H9 (cell line): Measurements from ENCODE around the gene PTPRN2. TPM values are rescaled to one million over a fixed set of nuclear protein-coding genes. Genes with fewer than 3 reads are reported as not detected.

Source experiments
- DNase-seq: peaks from one replicate; pipeline ENCODE4 v3.0.0-alpha.2; 2017
- H2AFZ ChIP-seq: one replicate; pipeline ENCODE4 v1.6.1; 2013; ENCODE audit warnings: mild to moderate bottlenecking, low read length, control low read depth, moderate library complexity
- H2AK5ac ChIP-seq: 2 replicates; pipeline ENCODE4 v1.6.1; 2013; ENCODE audit warnings: low read length, control low read depth, mixed read lengths; ENCODE audit not compliant: insufficient read length
- H2BK120ac ChIP-seq: one replicate; pipeline ENCODE4 v1.6.1; 2013; ENCODE audit warnings: low read depth, mild to moderate bottlenecking, low read length, control low read depth, inconsistent platforms; ENCODE audit not compliant: poor library complexity, severe bottlenecking
- H2BK12ac ChIP-seq: 2 replicates; pipeline ENCODE4 v1.6.1; 2013; ENCODE audit warnings: low read length, control low read depth, mixed read lengths, low read depth; ENCODE audit not compliant: insufficient read length
- H2BK15ac ChIP-seq: 2 replicates; pipeline ENCODE4 v1.6.1; 2013; ENCODE audit warnings: low read depth, low read length, control low read depth
- H2BK20ac ChIP-seq: one replicate; pipeline ENCODE4 v1.6.1; 2013; ENCODE audit warnings: low read depth, mild to moderate bottlenecking, low read length, control low read depth, inconsistent platforms; ENCODE audit not compliant: poor library complexity, severe bottlenecking
- H2BK5ac ChIP-seq: 2 replicates; pipeline ENCODE4 v1.6.1; 2013; ENCODE audit warnings: low read length, control low read depth, mixed read lengths; ENCODE audit not compliant: insufficient read length
- H3K14ac ChIP-seq: 2 replicates; pipeline ENCODE4 v1.6.1; 2013; ENCODE audit warnings: low read length, control low read depth; ENCODE audit not compliant: insufficient read depth
- H3K18ac ChIP-seq: 2 replicates; pipeline ENCODE4 v1.6.1; 2013; ENCODE audit warnings: low read depth, mild to moderate bottlenecking, mixed read lengths, low read length, control low read depth; ENCODE audit not compliant: insufficient read length
- H3K23ac ChIP-seq: 2 replicates; pipeline ENCODE4 v1.6.1; 2013; ENCODE audit warnings: low read length, control low read depth, mixed read lengths, low read depth; ENCODE audit not compliant: insufficient read length
- H3K23me2 ChIP-seq: 2 replicates; pipeline ENCODE4 v1.6.1; 2013; ENCODE audit warnings: low read depth, mild to moderate bottlenecking, mixed read lengths, low read length, control low read depth; ENCODE audit not compliant: insufficient read length, poor library complexity, severe bottlenecking
- H3K27ac ChIP-seq: 2 replicates; pipeline ENCODE4 v1.5.1; 2013; ENCODE audit warnings: low read length, control low read depth, mixed read lengths, low read depth; ENCODE audit not compliant: insufficient read length
- H3K27me3 ChIP-seq: 2 replicates; pipeline ENCODE4 v1.6.1; 2013; ENCODE audit warnings: low read length, control low read depth, inconsistent platforms; ENCODE audit not compliant: insufficient read depth
- H3K4ac ChIP-seq: 2 replicates; pipeline ENCODE4 v1.6.1; 2013; ENCODE audit warnings: low read depth, mild to moderate bottlenecking, control low read depth, inconsistent platforms, low read length, moderate library complexity
- H3K4me1 ChIP-seq: 2 replicates; pipeline ENCODE4 v1.6.1; 2013; ENCODE audit warnings: low read length, control low read depth, inconsistent platforms; ENCODE audit not compliant: insufficient read depth
- H3K4me2 ChIP-seq: 2 replicates; pipeline ENCODE4 v1.6.1; 2013; ENCODE audit warnings: low read length, control low read depth, mixed read lengths; ENCODE audit not compliant: insufficient read length, insufficient read depth
- H3K56ac ChIP-seq: 2 replicates; pipeline ENCODE4 v1.6.1; 2013; ENCODE audit warnings: low read depth, mild to moderate bottlenecking, mixed read lengths, low read length, control low read depth; ENCODE audit not compliant: insufficient read length
- H3K79me1 ChIP-seq: 2 replicates; pipeline ENCODE4 v1.6.1; 2013; ENCODE audit warnings: low read depth, mild to moderate bottlenecking, moderate library complexity, low read length, control low read depth, inconsistent platforms; ENCODE audit not compliant: insufficient read depth, poor library complexity, severe bottlenecking
- H3K79me2 ChIP-seq: 2 replicates; pipeline ENCODE4 v1.6.1; 2013; ENCODE audit warnings: low read length, control low read depth, inconsistent platforms; ENCODE audit not compliant: insufficient read depth
- H3K9ac ChIP-seq: 2 replicates; pipeline ENCODE4 v1.6.1; 2013; ENCODE audit warnings: low read length, control low read depth, mixed read lengths; ENCODE audit not compliant: insufficient read length; ENCODE audit errors: extremely low read depth
- H3K9me3 ChIP-seq: one replicate; pipeline ENCODE4 v1.6.1; 2013; ENCODE audit warnings: low read depth, low read length, inconsistent platforms; ENCODE audit not compliant: control insufficient read depth
- H3T11ph ChIP-seq: one replicate; pipeline ENCODE4 v1.6.1; 2013; ENCODE audit warnings: mild to moderate bottlenecking, low read length, control low read depth, inconsistent platforms
- H4K20me1 ChIP-seq: one replicate; pipeline ENCODE4 v1.6.1; 2013; ENCODE audit not compliant: control insufficient read depth, insufficient read length, insufficient read depth
- H4K5ac ChIP-seq: 2 replicates; pipeline ENCODE4 v1.6.1; 2013; ENCODE audit warnings: low read depth, mild to moderate bottlenecking, mixed read lengths, low read length, control low read depth; ENCODE audit not compliant: insufficient read length
- H4K8ac ChIP-seq: replicated peaks from 2 replicates; pipeline ENCODE4 v1.6.1; 2013; ENCODE audit warnings: low read length, control low read depth, mixed read lengths, low read depth; ENCODE audit not compliant: insufficient read length
- H4K91ac ChIP-seq: 2 replicates; pipeline ENCODE4 v1.6.1; 2013; ENCODE audit warnings: low read depth, mild to moderate bottlenecking, moderate library complexity, mixed read lengths, low read length, control low read depth; ENCODE audit not compliant: insufficient read length
- H3K27ac Mint-ChIP-seq, 3 experiments: 2 replicates in 2 of 3; 3 replicates in 1 of 3; pipeline ENCODE4 v1.8.0; 2020 to 2021; ENCODE audit warnings: mixed read lengths in 3 of 3, mild to moderate bottlenecking in 1 of 3, moderate library complexity in 1 of 3
- H3K27me3 Mint-ChIP-seq: 2 replicates; pipeline ENCODE4 v1.8.0; 2021; ENCODE audit warnings: low read depth, mild to moderate bottlenecking, moderate library complexity, mixed read lengths
- H3K36me3 Mint-ChIP-seq, 3 experiments: 2 replicates in 2 of 3; 3 replicates in 1 of 3; pipeline ENCODE4 v1.8.0; 2020 to 2021; ENCODE audit warnings: low read depth in 3 of 3, mixed read lengths in 3 of 3; ENCODE audit not compliant: insufficient read depth in 1 of 3
- H3K4me1 Mint-ChIP-seq, 2 experiments: 2 replicates each; pipeline ENCODE4 v1.8.0; 2020; ENCODE audit warnings: mixed read lengths in 2 of 2
- H3K4me3 Mint-ChIP-seq, 2 experiments: 2 replicates in 1 of 2; 3 replicates in 1 of 2; pipeline ENCODE4 v1.8.0; 2020 to 2021; ENCODE audit warnings: mild to moderate bottlenecking in 2 of 2, mixed read lengths in 2 of 2, moderate library complexity in 1 of 2
- H3K9me3 Mint-ChIP-seq, 2 experiments: 2 replicates in 1 of 2; 3 replicates in 1 of 2; pipeline ENCODE4 v1.8.0; 2020; ENCODE audit warnings: mild to moderate bottlenecking in 2 of 2, mixed read lengths in 2 of 2, moderate library complexity in 1 of 2
- CTCF ChIP-seq: fragments of 200-600 bp; sonication (generic); conservative IDR thresholded peaks from 3 replicates; pipeline ENCODE4 v1.8.0; 2021; ENCODE audit warnings: antibody characterized with exemption, mild to moderate bottlenecking
- WGBS: extraction: QIAGEN DNeasy Blood & Tissue Kit; methylation state at CpG from one replicate; pipeline ENCODE4 v1.1.7; 2013; ENCODE audit warnings: missing lambda C conversion rate, low lambda C conversion rate, mixed read lengths; ENCODE audit not compliant: insufficient read length; ENCODE audit errors: extremely low coverage; 5-methylcytosine and 5-hydroxymethylcytosine counted together
- total RNA-seq: library from RNA; stranded (reverse); gene quantifications from 2 replicates; pipeline ENCODE4 v1.2.1, GENCODE V29; 2021

The PTPRN2 gene
- total RNA-seq, 1 experiment from 2014 or later, result 5.2 TPM

DNA sequence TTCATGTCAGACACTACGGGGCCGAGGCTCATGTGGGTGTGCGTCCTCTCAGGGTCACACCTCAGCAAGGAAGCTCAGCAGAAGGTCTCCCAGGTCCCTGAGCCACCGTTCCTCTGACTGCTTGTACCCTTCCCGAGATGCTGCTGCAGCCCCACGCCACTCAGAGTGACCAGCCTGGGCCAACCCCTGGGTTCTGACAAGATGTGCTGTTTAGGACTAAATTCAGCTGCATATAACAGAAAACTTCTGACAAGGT, 738.4 kb downstream of the PTPRN2 start:
- peaks cover 0 to 2% (median 0%) of the 10 kb centered on the region in 3 experiments; a peak in 1 of 7 replicates for H3K36me3 Mint-ChIP-seq
- no peak overlapping the region for H3K4me3 Mint-ChIP-seq
- Histone ChIP-seq H2BK120ac (no peak overlapping the region), H2BK12ac (no peak overlapping the region), H3K23ac (no peak overlapping the region), H2BK15ac (no peak overlapping the region), H3K4ac (no peak overlapping the region), H3K14ac (no peak overlapping the region), H3K4me1 (no peaks in the 10 kb centered on the region; the same call in 1 of the 2 replicates), H2BK20ac (no peak overlapping the region), H2AFZ (no peak overlapping the region), H4K20me1 (no peaks in the 10 kb centered on the region), H3K9me3 (no peaks in the 10 kb centered on the region), H2AK5ac (no peak overlapping the region), H3K9ac (no peak overlapping the region), H3K79me1 (no peaks in the 10 kb centered on the region), H4K5ac (no peak overlapping the region), H4K8ac (no peak overlapping the region), H3K4me2 (no peak overlapping the region), H3K79me2 (no peaks in the 10 kb centered on the region), H3T11ph (no peak overlapping the region), H3K56ac (no peak overlapping the region), H4K91ac (no peak overlapping the region), H3K18ac (no peak overlapping the region), H3K27me3 (no peaks in the 10 kb centered on the region), H3K23me2 (no peaks in the 10 kb centered on the region), H2BK5ac (no peak overlapping the region), H3K27ac (no peak overlapping the region)
- no peak for DNase-seq
- H3K27me3 Mint-ChIP-seq, result peaks cover 12% of the 10 kb centered on the region
- no CpG with 5 or more reads among the region's 6 CpGs for WGBS
- peaks cover 17 to 21% of the 10 kb centered on the region in 2 experiments for H3K4me1 Mint-ChIP-seq
- H3K27ac Mint-ChIP-seq, result no peak overlapping the region
- H3K9me3 Mint-ChIP-seq, result no peaks in the 10 kb centered on the region
- no peak for TF ChIP-seq CTCF
